SK-N-SH (cell line): ENCODE measurements around the gene PROX1. TPM values are rescaled to one million over a fixed set of nuclear protein-coding genes. Genes with fewer than 3 reads are reported as not detected.
A peak's percentile ranks its signal among the peaks of the same experiment; 100 is the strongest.

Experiments used
- CTCF ChIA-PET: fragments of 300-600, 350-600 bp; formaldehyde crosslinking; extraction: SDS; loops from one replicate; lab custom pipeline; 2021; lab: Yijun Ruan, JAX
- POLR2A ChIA-PET: fragments of 350-600 bp; sonication (Branson Sonifier 250); formaldehyde crosslinking; extraction: SDS; loops from one replicate; lab custom pipeline; 2020; ENCODE audit warnings: antibody characterized with exemption, inconsistent platforms; lab: Yijun Ruan, JAX
- DNase-seq: peaks from one replicate; pipeline ENCODE4 v3.0.0; 2012
- H2AFZ ChIP-seq: fragments of 200-600 bp; sonication (generic); 2 replicates; pipeline ENCODE4 v1.8.1; 2016; ENCODE audit warnings: antibody characterized with exemption, mild to moderate bottlenecking, low read depth
- H3F3A ChIP-seq: fragments of 200-600 bp; sonication (generic); replicated peaks from 2 replicates; pipeline ENCODE3; 2016; ENCODE audit warnings: antibody characterized with exemption, mild to moderate bottlenecking; ENCODE audit not compliant: insufficient read depth
- H3K27ac ChIP-seq, 2 experiments: fragments of 200-500 bp in 1 of 2; fragments of 200-600 bp in 1 of 2; sonication (Bioruptor generic) in 1 of 2; sonication (generic), shearing (Covaris generic) in 1 of 2; 2 replicates each; pipeline versions ENCODE4 v1.5.1 to v1.6.1; 2014 to 2016; ENCODE audit warnings: low read depth in 2 of 2, inconsistent platforms in 1 of 2, low read length in 1 of 2, mild to moderate bottlenecking in 1 of 2, mixed read lengths in 1 of 2
- H3K27me3 ChIP-seq: fragments of 200-600 bp; sonication (generic), shearing (Covaris generic); 2 replicates; pipeline ENCODE4 v1.6.1; 2016; ENCODE audit warnings: mixed run types; ENCODE audit not compliant: insufficient read depth
- H3K36me3 ChIP-seq, 2 experiments: fragments of 200-500 bp in 1 of 2; fragments of 200-600 bp in 1 of 2; sonication (Bioruptor generic) in 1 of 2; sonication (generic) in 1 of 2; replicated peaks in 1 of 2; 2 replicates each; pipeline versions ENCODE3 to v1.5.1; 2014 to 2016; ENCODE audit warnings: low read length in 1 of 2, mild to moderate bottlenecking in 1 of 2; ENCODE audit not compliant: insufficient read depth in 2 of 2, control insufficient read depth in 1 of 2
- H3K4me1 ChIP-seq, 2 experiments: fragments of 200-500 bp in 1 of 2; fragments of 200-600 bp in 1 of 2; sonication (Bioruptor generic) in 1 of 2; sonication (generic), shearing (Covaris generic) in 1 of 2; 2 replicates each; pipeline versions ENCODE4 v1.5.1 to v1.6.1; 2014 to 2016; ENCODE audit warnings: low read depth in 1 of 2, low read length in 1 of 2, mixed run types in 1 of 2; ENCODE audit not compliant: insufficient read depth in 2 of 2, control insufficient read depth in 1 of 2
- H3K4me2 ChIP-seq: fragments of 200-600 bp; sonication (generic), shearing (Covaris generic); 2 replicates; pipeline ENCODE4 v1.6.1; 2017; ENCODE audit warnings: mixed run types
- H3K4me3 ChIP-seq, 2 experiments: fragments of 200-500 bp in 1 of 2; fragments of 200-600 bp in 1 of 2; sonication (Bioruptor generic) in 1 of 2; sonication (generic), shearing (Covaris generic) in 1 of 2; 2 replicates each; pipeline versions ENCODE4 v1.5.1 to v1.8.1; 2014 to 2016; ENCODE audit warnings: low read depth in 2 of 2, inconsistent platforms in 1 of 2, low read length in 1 of 2, mild to moderate bottlenecking in 1 of 2, mixed read lengths in 1 of 2, moderate library complexity in 1 of 2
- H3K79me2 ChIP-seq: fragments of 200-600 bp; sonication (generic); 2 replicates; pipeline ENCODE4 v1.8.1; 2017; ENCODE audit warnings: mild to moderate bottlenecking; ENCODE audit not compliant: insufficient read depth
- H3K9ac ChIP-seq: fragments of 200-600 bp; sonication (generic); 2 replicates; pipeline ENCODE4 v1.6.1; 2017; ENCODE audit warnings: mixed run types
- H3K9me2 ChIP-seq: fragments of 200-600 bp; sonication (generic); 2 replicates; pipeline ENCODE4 v1.6.1; 2017; ENCODE audit warnings: mixed run types
- H3K9me3 ChIP-seq: fragments of 200-600 bp; sonication (generic); 2 replicates; pipeline ENCODE4 v1.6.1; 2017; ENCODE audit warnings: mixed run types, mild to moderate bottlenecking, moderate library complexity
- H4K20me1 ChIP-seq: fragments of 200-600 bp; sonication (generic); 2 replicates; pipeline ENCODE4 v1.6.1; 2017; ENCODE audit warnings: mild to moderate bottlenecking, mixed run types; ENCODE audit not compliant: insufficient read depth
- CHD2 ChIP-seq: fragments of 150-350 bp; IDR thresholded peaks from 2 replicates; pipeline ENCODE4 v1.6.1; 2018; ENCODE audit warnings: low read length; ENCODE audit not compliant: partially characterized antibody
- FOSL2 ChIP-seq: IDR thresholded peaks from 2 replicates; pipeline ENCODE4 v1.4.0; 2012; ENCODE audit warnings: low read depth, mild to moderate bottlenecking, moderate library complexity, borderline replicate concordance
- GABPA ChIP-seq: IDR thresholded peaks from 2 replicates; pipeline ENCODE4 v1.4.0; 2012; ENCODE audit warnings: low read depth, mild to moderate bottlenecking
- GATA2 ChIP-seq: sonication (generic); formaldehyde crosslinking; IDR thresholded peaks from 2 replicates; pipeline ENCODE4 v1.5.0; 2020; ENCODE audit warnings: mild to moderate bottlenecking, missing genetic modification reagents
- MEF2A ChIP-seq: IDR thresholded peaks from 2 replicates; pipeline ENCODE4 v1.4.0; 2012; ENCODE audit warnings: low read depth, borderline replicate concordance
- MXI1 ChIP-seq: IDR thresholded peaks from 2 replicates; pipeline ENCODE4 v1.6.1; 2012; ENCODE audit warnings: mild to moderate bottlenecking, low read depth, low read length, improper control_type of control experiment
- POLR2AphosphoS5 ChIP-seq: IDR thresholded peaks from 2 replicates; pipeline ENCODE4 v1.6.1; 2012; ENCODE audit warnings: low read depth, low read length
- REST ChIP-seq: IDR thresholded peaks from 2 replicates; pipeline ENCODE4 v1.6.1; 2012; ENCODE audit warnings: mild to moderate bottlenecking, low read depth, low read length, moderate library complexity
- RFX5 ChIP-seq: IDR thresholded peaks from 2 replicates; pipeline ENCODE4 v1.6.1; 2012; ENCODE audit warnings: mild to moderate bottlenecking, improper control_type of control experiment, low read length
- RXRA ChIP-seq: IDR thresholded peaks from 2 replicates; pipeline ENCODE4 v1.4.0; 2012; ENCODE audit warnings: low read depth, mild to moderate bottlenecking, borderline replicate concordance
- SIN3A ChIP-seq: IDR thresholded peaks from 2 replicates; pipeline ENCODE4 v1.6.1; 2012; ENCODE audit warnings: low read depth, mild to moderate bottlenecking, low read length, moderate library complexity, borderline replicate concordance
- SMC3 ChIP-seq: IDR thresholded peaks from 2 replicates; pipeline ENCODE4 v1.6.1; 2012; ENCODE audit warnings: low read depth, low read length, improper control_type of control experiment
- TAF1 ChIP-seq: IDR thresholded peaks from 2 replicates; pipeline ENCODE4 v1.6.1; 2012; ENCODE audit warnings: low read depth, mild to moderate bottlenecking, low read length, moderate library complexity, borderline replicate concordance
- USF1 ChIP-seq: IDR thresholded peaks from 2 replicates; pipeline ENCODE4 v1.4.0; 2012; ENCODE audit warnings: low read depth, borderline replicate concordance
- YY1 ChIP-seq: IDR thresholded peaks from 2 replicates; pipeline ENCODE4 v1.4.0; 2012; ENCODE audit warnings: low read depth, mild to moderate bottlenecking
- WGBS: methylation state at CpG from one replicate; pipeline ENCODE4 v1.1.6; 2017; ENCODE audit warnings: low lambda C conversion rate; 5-methylcytosine and 5-hydroxymethylcytosine counted together
- polyA plus RNA-seq, 3 experiments: library from polyadenylated mRNA; depleted of rRNA; stranded (reverse); fragments of >200 nt; gene quantifications; 2 replicates each; pipeline ENCODE4 v1.2.3, GENCODE V29; 2012
- TF ChIP-seq, protein P1 (sequence below): IDR thresholded peaks from 2 replicates; pipeline ENCODE4 v1.4.0; 2012; ENCODE audit warnings: low read depth
- TF ChIP-seq, protein P2 (sequence below): fragments of 200-600 bp; sonication (generic); IDR thresholded peaks from 2 replicates; pipeline ENCODE4 v1.6.1; 2017; ENCODE audit warnings: antibody characterized with exemption, mild to moderate bottlenecking, moderate library complexity

PROX1 gene
- polyA plus RNA-seq, 1 of the 3 experiments (the other 2 are of a cell fraction), result 0.25 TPM

- Histone ChIP-seq H3K9ac (peak overlapping the region; percentile 45; the same call in 1 of the 2 replicates), H3F3A (no peaks in the 10 kb centered on the region), H3K27ac (peak overlapping the region in 1 of 2 experiments; percentile 63; a peak in 2 of 4 replicates), H3K27me3 (peaks cover 17% of the 10 kb centered on the region), H3K79me2 (no peaks in the 10 kb centered on the region), H4K20me1 (no peaks in the 10 kb centered on the region), H3K36me3 (no peaks in the 10 kb centered on the region), H3K9me3 (no peaks in the 10 kb centered on the region), H3K9me2 (no peaks in the 10 kb centered on the region), H3K4me3 (peak overlapping the region; percentile 67 to 75), H2AFZ (peak overlapping the region; percentile 97), H3K4me1 (peaks cover 0 to 15% of the 10 kb centered on the region in 2 experiments; a peak in 3 of 4 replicates), H3K4me2 (peak overlapping the region; percentile 96)
- peak; percentile 53 for DNase-seq
- TF ChIP-seq RXRA (no peak), MXI1 (0 out of 2 replicates have a peak, but pooled peaks have one; percentile 25), TAF1 (no peak), GATA2 (CRISPR knock-in tag) (peak; percentile 21; the same call in 1 of the 2 replicates)
- POLR2A ChIA-PET, result interaction anchor here (1.0 to 1.8 kb wide), 5 partner anchors 14 to 133 kb away, joined by 5 to 21 read pairs (median 5); no protein-coding TSS in a partner anchor
- 4% methylated on average over 39 of the region's 39 CpGs for WGBS
- CTCF ChIA-PET, result interaction anchor here (1.5 to 2.0 kb wide), 3 partner anchors 11 to 134 kb away, joined by 4 to 12 read pairs (median 4); no protein-coding TSS in a partner anchor
Measured at GRCh38 chr1:213989002-213989855, 1.5 kb downstream of the PROX1 start.

DNA sequence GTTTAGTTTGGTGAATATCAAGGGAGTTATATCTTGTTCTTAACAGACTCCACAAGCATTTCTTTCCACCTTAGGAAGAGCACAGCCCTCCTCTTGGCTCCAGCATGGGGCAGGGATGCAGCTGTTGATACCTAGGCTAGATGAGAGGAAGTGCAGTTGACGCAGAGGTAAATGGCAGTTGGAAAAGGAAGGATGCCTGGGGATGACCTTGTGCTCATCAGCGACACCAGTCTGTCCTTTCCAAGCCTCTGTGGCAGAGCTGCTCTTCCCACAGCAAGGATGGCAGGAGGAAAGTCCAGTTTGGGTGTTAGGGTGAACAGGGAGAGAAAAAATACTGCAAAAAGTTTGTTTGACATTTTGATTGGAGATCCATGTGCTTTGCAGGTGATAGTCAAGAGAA is 6.2 kb downstream of the PROX1 start:
- peaks cover 0 to 23% of the 10 kb centered on the region in 2 experiments; a peak in 2 of 4 replicates for H3K4me1 ChIP-seq
- H3K9ac ChIP-seq, result no peak overlapping the region
- H3K9me3 ChIP-seq, result no peaks in the 10 kb centered on the region
- POLR2A ChIA-PET, result interaction anchor here (0.8 to 1.9 kb wide), 3 partner anchors 8 to 26 kb away, joined by 3 to 7 read pairs (median 3); no protein-coding TSS in a partner anchor
- no peak overlapping the region for H3K4me3 ChIP-seq
- CTCF ChIA-PET, result interaction anchor here (0.9 to 2.1 kb wide), 5 partner anchors 9 to 130 kb away, joined by 3 to 12 read pairs (median 4); no protein-coding TSS in a partner anchor
- H3K79me2 ChIP-seq, result no peaks in the 10 kb centered on the region
- WGBS, result 20% methylated on average over 2 of the region's 2 CpGs
- peaks cover 0 to 13% of the 10 kb centered on the region in 2 experiments for H3K36me3 ChIP-seq
- H4K20me1 ChIP-seq, result no peaks in the 10 kb centered on the region
- DNase-seq, result peak; percentile 52
- H3K4me2 ChIP-seq, result no peak overlapping the region
- peaks cover 11% of the 10 kb centered on the region for H3K27me3 ChIP-seq
- no peaks in the 10 kb centered on the region for H3F3A ChIP-seq
- H2AFZ ChIP-seq, result no peak overlapping the region
- peak overlapping the region in 1 of 2 experiments; percentile 63; a peak in 2 of 4 replicates for H3K27ac ChIP-seq
- H3K9me2 ChIP-seq, result no peaks in the 10 kb centered on the region
- TF ChIP-seq REST (no peak), POLR2AphosphoS5 (no peak), SIN3A (no peak), YY1 (no peak), GABPA (no peak), MEF2A (no peak), GATA2 (CRISPR knock-in tag) (no peak), RFX5 (no peak), SMC3 (no peak), MXI1 (no peak), USF1 (no peak), FOSL2 (no peak), CHD2 (no peak)
- TF ChIP-seq, protein P1, sequence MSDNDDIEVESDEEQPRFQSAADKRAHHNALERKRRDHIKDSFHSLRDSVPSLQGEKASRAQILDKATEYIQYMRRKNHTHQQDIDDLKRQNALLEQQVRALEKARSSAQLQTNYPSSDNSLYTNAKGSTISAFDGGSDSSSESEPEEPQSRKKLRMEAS, result no peak
- TF ChIP-seq, protein P2, sequence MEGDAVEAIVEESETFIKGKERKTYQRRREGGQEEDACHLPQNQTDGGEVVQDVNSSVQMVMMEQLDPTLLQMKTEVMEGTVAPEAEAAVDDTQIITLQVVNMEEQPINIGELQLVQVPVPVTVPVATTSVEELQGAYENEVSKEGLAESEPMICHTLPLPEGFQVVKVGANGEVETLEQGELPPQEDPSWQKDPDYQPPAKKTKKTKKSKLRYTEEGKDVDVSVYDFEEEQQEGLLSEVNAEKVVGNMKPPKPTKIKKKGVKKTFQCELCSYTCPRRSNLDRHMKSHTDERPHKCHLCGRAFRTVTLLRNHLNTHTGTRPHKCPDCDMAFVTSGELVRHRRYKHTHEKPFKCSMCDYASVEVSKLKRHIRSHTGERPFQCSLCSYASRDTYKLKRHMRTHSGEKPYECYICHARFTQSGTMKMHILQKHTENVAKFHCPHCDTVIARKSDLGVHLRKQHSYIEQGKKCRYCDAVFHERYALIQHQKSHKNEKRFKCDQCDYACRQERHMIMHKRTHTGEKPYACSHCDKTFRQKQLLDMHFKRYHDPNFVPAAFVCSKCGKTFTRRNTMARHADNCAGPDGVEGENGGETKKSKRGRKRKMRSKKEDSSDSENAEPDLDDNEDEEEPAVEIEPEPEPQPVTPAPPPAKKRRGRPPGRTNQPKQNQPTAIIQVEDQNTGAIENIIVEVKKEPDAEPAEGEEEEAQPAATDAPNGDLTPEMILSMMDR, result no peak
- TF ChIP-seq, all 33 proteins: peak for 0
